Activated T-cell treated with anti-CD3 and anti-CD28 coated beads, Interleukin-2, amount 50 U/mL, for 24 hours (primary cell): ENCODE measurements around the gene PIGP.
"Not testable (repeated sequence)": the region's sequence is repeated elsewhere in the genome, so short reads cannot be mapped to it uniquely, and the experiment has no call there.

Experiments
- DNase-seq: peaks from one replicate; pipeline ENCODE4 v3.0.0-alpha.2; 2020
- H3K27ac Mint-ChIP-seq: 2 replicates; pipeline ENCODE4 v1.8.0; 2020; ENCODE audit warnings: mild to moderate bottlenecking, mixed read lengths
- H3K27me3 Mint-ChIP-seq: 2 replicates; pipeline ENCODE4 v1.8.0; 2020; ENCODE audit warnings: mixed read lengths
- H3K36me3 Mint-ChIP-seq: 2 replicates; pipeline ENCODE4 v1.8.0; 2020; ENCODE audit warnings: low read depth, mixed read lengths
- H3K4me1 Mint-ChIP-seq: 2 replicates; pipeline ENCODE4 v1.8.0; 2020; ENCODE audit warnings: low read depth, mixed read lengths
- H3K4me3 Mint-ChIP-seq: 2 replicates; pipeline ENCODE4 v1.8.0; 2020; ENCODE audit warnings: mild to moderate bottlenecking, moderate library complexity, mixed read lengths
- H3K9me3 Mint-ChIP-seq: 2 replicates; pipeline ENCODE4 v1.8.0; 2020; ENCODE audit warnings: mixed read lengths

Gene PIGP

GRCh38 chr21:37065561-37066177, 7.2 kb downstream of the PIGP start:
- H3K36me3 Mint-ChIP-seq = peaks cover 43% of the 10 kb centered on the region
- peaks cover 7% of the 10 kb centered on the region for H3K4me1 Mint-ChIP-seq
- H3K27ac Mint-ChIP-seq = no peak overlapping the region
- H3K27me3 Mint-ChIP-seq = no peaks in the 10 kb centered on the region
- H3K9me3 Mint-ChIP-seq = no peaks in the 10 kb centered on the region
- DNase-seq = no peak
- no peak overlapping the region for H3K4me3 Mint-ChIP-seq

DNA sequence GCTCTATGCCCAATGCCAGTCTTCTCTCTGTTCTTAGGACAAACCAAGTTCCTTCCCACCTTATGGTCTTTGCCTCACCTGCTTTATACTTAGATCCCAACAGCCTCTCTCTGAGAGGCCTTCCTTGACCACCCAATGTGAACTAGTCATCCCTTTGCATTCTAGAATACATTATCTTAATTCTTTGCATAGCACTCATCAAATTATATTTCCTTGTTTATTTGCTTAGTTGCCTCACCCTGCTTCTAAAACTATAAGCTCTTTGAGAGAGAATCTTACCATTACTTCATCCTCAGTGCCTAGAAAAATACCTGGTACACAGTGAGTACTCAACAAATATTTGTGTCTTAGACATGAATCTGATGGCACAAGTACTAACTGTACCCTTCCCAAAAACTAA, 8.0 kb downstream of the PIGP start:
- Mint-ChIP-seq H3K27me3 (no peaks in the 10 kb centered on the region), H3K4me3 (no peak overlapping the region), H3K4me1 (peaks cover 7% of the 10 kb centered on the region), H3K9me3 (no peaks in the 10 kb centered on the region), H3K36me3 (peaks cover 38% of the 10 kb centered on the region), H3K27ac (no peak overlapping the region)
- no peak for DNase-seq

- no peak for DNase-seq
- no peaks in the 10 kb centered on the region for H3K27me3 Mint-ChIP-seq
- peaks cover 8% of the 10 kb centered on the region for H3K4me1 Mint-ChIP-seq
- no peaks in the 10 kb centered on the region for H3K9me3 Mint-ChIP-seq
- H3K4me3 Mint-ChIP-seq = no peak overlapping the region
- H3K27ac Mint-ChIP-seq = no peak overlapping the region
- peaks cover 29% of the 10 kb centered on the region for H3K36me3 Mint-ChIP-seq
These were observed 9.4 kb downstream of the PIGP start for GRCh38 chr21:37063433-37063832.

DNA sequence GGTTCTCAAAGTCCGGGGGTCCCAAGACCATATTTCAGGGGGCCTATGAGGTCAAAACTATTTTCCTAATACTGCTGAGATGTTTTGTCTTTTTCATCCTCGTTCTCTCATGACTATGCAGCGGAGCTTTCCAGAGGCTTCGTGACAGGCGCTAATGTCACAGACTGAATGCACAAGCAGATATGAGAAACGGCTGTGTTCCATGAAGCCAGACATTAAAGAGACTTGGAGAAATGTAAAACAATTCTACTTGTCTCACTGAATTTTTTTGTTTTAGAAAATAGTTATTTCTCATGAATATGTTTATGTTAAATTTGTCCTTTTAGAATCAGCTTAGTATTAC, 10.3 kb downstream of the PIGP start:
- no peaks in the 10 kb centered on the region for H3K9me3 Mint-ChIP-seq
- DNase-seq = no peak
- H3K4me3 Mint-ChIP-seq = no peak overlapping the region
- peaks cover 23% of the 10 kb centered on the region for H3K36me3 Mint-ChIP-seq
- no peaks in the 10 kb centered on the region for H3K27me3 Mint-ChIP-seq
- no peak overlapping the region for H3K27ac Mint-ChIP-seq
- H3K4me1 Mint-ChIP-seq = peaks cover 8% of the 10 kb centered on the region

DNA sequence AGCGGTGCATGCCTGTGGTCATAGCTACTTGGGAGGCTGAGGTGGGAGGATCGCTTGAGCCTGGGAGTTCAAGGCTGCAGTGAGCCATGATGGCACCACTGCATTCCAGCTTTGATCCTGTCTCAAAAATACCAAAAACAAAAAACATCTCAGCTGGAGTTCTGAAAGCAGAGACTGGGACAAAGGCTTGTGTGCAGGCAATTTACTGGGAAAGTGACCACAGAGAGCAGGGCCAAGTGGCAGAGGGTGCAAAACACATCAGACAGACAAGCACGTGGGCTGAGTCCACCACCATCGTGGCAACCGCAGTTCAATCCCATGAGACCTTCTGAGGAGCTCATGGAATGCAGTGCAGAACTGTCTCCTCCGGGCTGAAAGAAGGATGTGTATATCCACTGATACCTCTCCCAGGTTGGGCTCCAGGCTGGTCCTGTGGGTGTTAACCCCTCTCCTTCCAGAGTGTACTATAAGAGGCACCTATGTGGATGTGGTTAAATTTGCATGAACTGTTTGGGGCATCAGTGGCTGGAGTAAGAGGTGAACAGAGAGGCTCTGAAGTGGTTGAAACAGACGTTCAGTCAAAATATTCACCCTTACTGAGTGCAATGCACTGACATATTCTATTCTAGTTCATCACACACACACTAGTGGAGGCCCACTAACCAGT, 10.8 kb downstream of the PIGP start:
- Mint-ChIP-seq H3K27ac (no peak overlapping the region), H3K4me3 (no peak overlapping the region), H3K9me3 (no peaks in the 10 kb centered on the region), H3K4me1 (peaks cover 8% of the 10 kb centered on the region), H3K27me3 (no peaks in the 10 kb centered on the region), H3K36me3 (peaks cover 19% of the 10 kb centered on the region)
- no peak for DNase-seq

GRCh38 chr21:37060296-37060695, 12.6 kb downstream of the PIGP start:
- Mint-ChIP-seq H3K27ac (no peak overlapping the region), H3K4me1 (peaks cover 8% of the 10 kb centered on the region), H3K27me3 (no peaks in the 10 kb centered on the region), H3K9me3 (no peaks in the 10 kb centered on the region), H3K36me3 (peaks cover 9% of the 10 kb centered on the region), H3K4me3 (no peak overlapping the region)
- DNase-seq = no peak

DNA sequence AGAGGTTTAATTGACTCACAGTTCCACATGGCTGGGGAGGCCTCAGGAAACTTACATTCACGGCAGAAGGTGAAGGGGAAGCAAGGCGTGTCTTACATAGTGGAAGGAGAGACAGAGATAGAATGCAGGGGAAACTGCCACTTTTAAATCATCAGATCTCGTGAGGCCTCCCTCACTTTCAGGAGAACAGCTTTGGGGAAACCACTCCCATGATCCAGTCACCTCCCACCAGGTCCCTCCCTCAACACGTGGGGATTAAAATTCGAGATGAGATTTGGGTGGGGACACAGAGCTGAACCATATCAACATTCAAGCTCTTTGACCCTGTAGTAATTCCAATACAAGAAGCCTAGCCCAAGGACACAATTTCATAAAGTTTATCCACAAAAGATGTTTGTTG, 13.7 kb downstream of the PIGP start:
- no peak overlapping the region for H3K27ac Mint-ChIP-seq
- no peaks in the 10 kb centered on the region for H3K9me3 Mint-ChIP-seq
- H3K4me3 Mint-ChIP-seq = no peak overlapping the region
- no peak for DNase-seq
- H3K36me3 Mint-ChIP-seq = no peaks in the 10 kb centered on the region
- no peaks in the 10 kb centered on the region for H3K27me3 Mint-ChIP-seq
- peaks cover 8% of the 10 kb centered on the region for H3K4me1 Mint-ChIP-seq

DNA sequence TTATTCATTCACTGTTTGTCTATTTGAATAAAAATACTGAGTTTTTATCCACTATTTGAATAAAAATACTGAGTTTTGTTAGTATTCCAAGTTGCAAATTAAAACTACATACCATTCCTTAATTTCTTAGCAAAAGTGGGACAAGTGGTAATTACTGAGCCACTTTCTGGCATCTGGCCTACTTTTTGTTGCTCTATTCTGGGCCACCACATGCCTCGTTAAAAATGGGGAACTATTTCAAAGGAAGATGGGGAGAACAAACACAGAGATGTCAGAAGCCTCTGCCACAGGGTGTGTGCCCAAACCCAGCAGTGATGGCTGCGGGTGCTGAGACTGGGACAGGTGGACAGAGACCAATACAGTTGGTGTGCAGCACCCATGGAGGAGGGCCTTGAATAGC, 14.6 kb downstream of the PIGP start:
- Mint-ChIP-seq H3K27ac (no peak overlapping the region), H3K4me3 (no peak overlapping the region)
- DNase-seq = no peak

GRCh38 chr21:37057614-37058013, 15.3 kb downstream of the PIGP start:
- DNase-seq = no peak
- Mint-ChIP-seq H3K4me1 (peaks cover 8% of the 10 kb centered on the region), H3K27ac (no peak overlapping the region), H3K27me3 (no peaks in the 10 kb centered on the region), H3K9me3 (no peaks in the 10 kb centered on the region), H3K36me3 (no peaks in the 10 kb centered on the region), H3K4me3 (no peak overlapping the region)

More for the DNA sequence above, 14.6 kb downstream of the PIGP start:
- Mint-ChIP-seq H3K4me1 (peaks cover 8% of the 10 kb centered on the region), H3K27me3 (no peaks in the 10 kb centered on the region), H3K9me3 (no peaks in the 10 kb centered on the region), H3K36me3 (no peaks in the 10 kb centered on the region)

GRCh38 chr21:37055271-37055855, 17.5 kb downstream of the PIGP start:
- Mint-ChIP-seq H3K4me3 (no peak overlapping the region), H3K27ac (no peak overlapping the region)

DNA sequence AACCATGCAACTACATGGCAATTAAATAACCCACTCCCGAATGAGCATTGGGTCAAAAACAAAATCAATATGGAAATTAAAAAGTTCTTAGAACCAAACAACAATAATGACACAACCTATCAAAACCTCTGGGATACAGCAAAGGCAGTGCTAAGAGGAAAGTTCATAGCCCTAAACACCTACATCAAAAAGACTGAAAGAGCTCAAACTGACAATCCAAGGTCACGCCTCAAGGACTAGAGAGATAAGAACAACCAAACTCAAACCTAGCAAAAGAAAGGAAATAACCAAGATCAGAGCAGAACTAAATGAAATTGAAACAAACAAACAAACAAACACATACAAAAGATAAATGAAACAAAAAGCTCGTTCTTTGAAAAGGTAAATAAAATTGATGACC, 23.1 kb downstream of the PIGP start:
- H3K27ac Mint-ChIP-seq, H3K27me3 Mint-ChIP-seq, H3K4me1 Mint-ChIP-seq, H3K36me3 Mint-ChIP-seq, H3K4me3 Mint-ChIP-seq, DNase-seq, H3K9me3 Mint-ChIP-seq: not testable (repeated sequence)

More at GRCh38 chr21:37055271-37055855, 17.5 kb downstream of the PIGP start:
- Mint-ChIP-seq H3K9me3 (no peaks in the 10 kb centered on the region), H3K4me1 (peaks cover 6% of the 10 kb centered on the region), H3K36me3 (no peaks in the 10 kb centered on the region), H3K27me3 (no peaks in the 10 kb centered on the region)
- DNase-seq = no peak

GRCh38 chr21:37047079-37047478, 25.8 kb downstream of the PIGP start:
- Mint-ChIP-seq H3K9me3 (no peaks in the 10 kb centered on the region), H3K27ac (no peak overlapping the region), H3K4me1 (peaks cover 12% of the 10 kb centered on the region), H3K36me3 (no peaks in the 10 kb centered on the region), H3K27me3 (no peaks in the 10 kb centered on the region), H3K4me3 (no peak overlapping the region)
- no peak for DNase-seq

DNA sequence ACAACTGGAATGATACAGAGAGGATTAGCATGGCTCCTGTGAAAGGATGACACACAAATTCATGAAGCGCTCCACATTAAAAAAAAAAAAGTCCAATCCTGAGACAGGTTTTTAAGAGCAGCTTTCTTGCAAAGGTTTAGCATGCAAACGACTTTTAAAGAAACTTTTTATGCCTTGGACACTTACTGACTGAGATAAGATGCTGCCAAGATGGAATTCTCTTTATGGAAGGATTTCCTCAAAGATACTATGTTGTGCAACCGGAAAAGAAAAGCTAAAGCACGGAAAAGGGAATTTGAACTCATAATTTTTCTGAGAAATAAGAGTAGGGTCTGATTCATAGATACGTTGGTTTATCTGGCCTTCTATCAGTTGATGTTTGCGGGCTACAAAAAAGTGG, 27.3 kb downstream of the PIGP start:
- no peak overlapping the region for H3K4me3 Mint-ChIP-seq
- DNase-seq = no peak
- peaks cover 12% of the 10 kb centered on the region for H3K4me1 Mint-ChIP-seq
- H3K27me3 Mint-ChIP-seq = no peaks in the 10 kb centered on the region
- no peak overlapping the region for H3K27ac Mint-ChIP-seq
- no peaks in the 10 kb centered on the region for H3K9me3 Mint-ChIP-seq
- no peaks in the 10 kb centered on the region for H3K36me3 Mint-ChIP-seq

- Mint-ChIP-seq H3K36me3 (no peaks in the 10 kb centered on the region), H3K4me1 (peaks cover 12% of the 10 kb centered on the region), H3K27me3 (no peaks in the 10 kb centered on the region), H3K27ac (no peak overlapping the region), H3K9me3 (no peaks in the 10 kb centered on the region), H3K4me3 (no peak overlapping the region)
- no peak for DNase-seq
These were observed 27.7 kb downstream of the PIGP start for GRCh38 chr21:37045149-37045548.

- Mint-ChIP-seq H3K27ac (no peak overlapping the region), H3K36me3 (no peaks in the 10 kb centered on the region), H3K4me3 (no peak overlapping the region), H3K27me3 (no peaks in the 10 kb centered on the region), H3K9me3 (no peaks in the 10 kb centered on the region), H3K4me1 (peaks cover 12% of the 10 kb centered on the region)
- no peak for DNase-seq
These were observed 28.2 kb downstream of the PIGP start for GRCh38 chr21:37044643-37045042.
